SK-N-MC (cell line): ENCODE data around the gene IFI30.

Experiments used
- DNase-seq: peaks from one replicate; pipeline ENCODE4 v3.0.0-alpha.2; 2011; ENCODE audit warnings: low read depth, low spot score
- H3K27ac ChIP-seq: fragments of 200-600 bp; sonication (generic); 2 replicates; pipeline ENCODE4 v1.5.1; 2016; ENCODE audit warnings: mixed run types
- H3K36me3 ChIP-seq: fragments of 200-600 bp; sonication (generic); 2 replicates; pipeline ENCODE4 v1.6.1; 2017; ENCODE audit warnings: antibody characterized with exemption, low read length, mixed read lengths; ENCODE audit not compliant: insufficient read depth
- H3K4me3 ChIP-seq: fragments of 200-600 bp; sonication (generic); 2 replicates; pipeline ENCODE4 v1.5.1; 2016
- H3K9ac ChIP-seq: fragments of 200-600 bp; sonication (generic); 2 replicates; pipeline ENCODE4 v1.8.0; 2017; ENCODE audit warnings: mixed run types, mixed read lengths; ENCODE audit not compliant: insufficient read length
- H3K9me3 ChIP-seq: fragments of 200-600 bp; sonication (generic); 2 replicates; pipeline ENCODE4 v1.6.1; 2017; ENCODE audit warnings: low read depth, mild to moderate bottlenecking, antibody characterized with exemption, low read length, moderate library complexity, mixed read lengths
- EZH2 ChIP-seq: fragments of 200-600 bp; sonication (generic); IDR thresholded peaks from one replicate; pipeline ENCODE4 v1.6.1; 2017; ENCODE audit warnings: antibody characterized with exemption
- FOXP2 ChIP-seq: optimal IDR thresholded peaks from 2 replicates; pipeline ENCODE3; 2011; ENCODE audit warnings: mild to moderate bottlenecking, moderate library complexity; ENCODE audit not compliant: insufficient read depth; ENCODE audit errors: extremely low read length, control extremely low read depth
- POLR2AphosphoS5 ChIP-seq: IDR thresholded peaks from 2 replicates; pipeline ENCODE4 v1.6.1; 2012; ENCODE audit warnings: mild to moderate bottlenecking, low read depth, low read length, borderline replicate concordance

Gene IFI30

GRCh38 chr19:18225355-18225701 is 51.7 kb downstream of the IFI30 start:
- Histone ChIP-seq H3K9ac (no peak overlapping the region), H3K36me3 (no peaks in the 10 kb centered on the region), H3K4me3 (peak overlapping the region; percentile 77), H3K27ac (no peak overlapping the region), H3K9me3 (no peaks in the 10 kb centered on the region)
- no peak for DNase-seq
- no peak for TF ChIP-seq EZH2
- no peak for TF ChIP-seq FOXP2
- TF ChIP-seq POLR2AphosphoS5: no peak

- Histone ChIP-seq H3K9me3 (no peaks in the 10 kb centered on the region), H3K36me3 (no peaks in the 10 kb centered on the region), H3K9ac (no peak within 1 kb of the TSS), H3K27ac (no peak within 1 kb of the TSS), H3K4me3 (peak within 1 kb of the TSS; percentile 77)
- DNase-seq: no peak
- TF ChIP-seq POLR2AphosphoS5 (no peak), FOXP2 (no peak), EZH2 (no peak)
Observed at GRCh38 chr19:18225702-18226468, 52.3 kb downstream of the IFI30 start, which contains the start of gene PDE4C. Gene PDE4C, minus strand, starts transcription at chr19:18226438. Its CDS starts 23 bp downstream, at chr19:18226415.

GRCh38 chr19:18226956-18227780 is 53.6 kb downstream of the IFI30 start:
- H3K36me3 ChIP-seq: no peaks in the 10 kb centered on the region
- H3K9ac ChIP-seq: no peak overlapping the region
- DNase-seq: no peak
- no peak for TF ChIP-seq POLR2AphosphoS5
- no peak for TF ChIP-seq EZH2
- TF ChIP-seq FOXP2: no peak
- H3K4me3 ChIP-seq: no peak overlapping the region
- H3K9me3 ChIP-seq: no peaks in the 10 kb centered on the region
- no peak overlapping the region for H3K27ac ChIP-seq
